HepG2 (cell line): ENCODE results near the gene CAMTA1. TPM values are rescaled to one million over a fixed set of nuclear protein-coding genes. Genes with fewer than 3 reads are reported as not detected.

Experiments used
- ATAC-seq: fragments of 200-7000 bp; cut with Tn5 transposase; 3 replicates; pipeline ENCODE4 v1.9.1; 2020; ENCODE audit warnings: mild to moderate bottlenecking, moderate library complexity
- BruUV-seq: library from RNA; stranded (reverse); fragments of 400-500 nt; replicated peaks from 2 replicates; lab custom pipeline; 2021; lab: Mats Ljungman, UMichigan
- CTCF ChIA-PET: fragments of 300-600 bp; formaldehyde crosslinking; extraction: SDS; loops from one replicate; lab custom pipeline; 2021; ENCODE audit warnings: low total read pairs, inconsistent platforms, low intra/inter-chr PET ratio; lab: Yijun Ruan, JAX
- POLR2A ChIA-PET: fragments of 350-600 bp; sonication (Branson Sonifier 250); formaldehyde crosslinking; loops from one replicate; lab custom pipeline; 2020; ENCODE audit warnings: antibody characterized with exemption, inconsistent platforms; lab: Yijun Ruan, JAX
- DNase-seq: peaks from one replicate; pipeline ENCODE4 v3.0.0-alpha.2; 2015; ENCODE audit warnings: low spot score
- FAIRE-seq: peaks from 3 replicates; lab custom pipeline; 2011; peaks lifted over from hg19 to GRCh38; lab: Jason Lieb, UNC
- H2AFZ ChIP-seq: one replicate; pipeline ENCODE4 v1.6.1; 2011; ENCODE audit warnings: low read length, inconsistent platforms
- H3K27ac ChIP-seq: fragments of 300-600 bp; 3 replicates; pipeline ENCODE4 v1.8.0; 2011; ENCODE audit warnings: mixed run types, mild to moderate bottlenecking, mixed read lengths, low read length, inconsistent platforms; ENCODE audit not compliant: insufficient read depth; ENCODE audit errors: extremely low read length
- H3K27me3 ChIP-seq, 2 experiments: fragments of 200-600 bp in 1 of 2; 2 replicates in 1 of 2; 3 replicates in 1 of 2; pipeline versions ENCODE4 v1.6.0 to v1.8.0; 2011; ENCODE audit warnings: low read length in 2 of 2, mild to moderate bottlenecking in 2 of 2, moderate library complexity in 2 of 2, inconsistent platforms in 1 of 2; ENCODE audit not compliant: insufficient read depth in 2 of 2, control insufficient read depth in 1 of 2
- H3K36me3 ChIP-seq, 2 experiments: fragments of 200-600 bp in 1 of 2; replicated peaks in 1 of 2; 2 replicates in 1 of 2; 3 replicates in 1 of 2; pipeline versions ENCODE4 v1.5.1 to v1.8.0; 2011; ENCODE audit warnings: low read length in 2 of 2, inconsistent platforms in 1 of 2; ENCODE audit not compliant: insufficient read depth in 2 of 2, control insufficient read depth in 1 of 2
- H3K4me1 ChIP-seq: 2 replicates; pipeline ENCODE4 v1.5.1; 2012; ENCODE audit warnings: low read length, inconsistent platforms; ENCODE audit not compliant: insufficient read depth
- H3K4me2 ChIP-seq: 2 replicates; pipeline ENCODE4 v1.6.0; 2011; ENCODE audit warnings: low read depth, low read length, inconsistent platforms
- H3K4me3 ChIP-seq, 3 experiments: fragments of 200-600 bp in 1 of 3; sonication (generic), shearing (Covaris generic) in 1 of 3; replicated peaks in 1 of 3; 2 replicates each; pipeline ENCODE4 v1.5.1; 2011 to 2016; ENCODE audit warnings: low read length in 3 of 3, inconsistent platforms in 2 of 3, low read depth in 2 of 3, mild to moderate bottlenecking in 2 of 3, control low read depth in 1 of 3, mixed read lengths in 1 of 3; ENCODE audit not compliant: insufficient read depth in 1 of 3
- H3K79me2 ChIP-seq: one replicate; pipeline ENCODE4 v1.6.1; 2011; ENCODE audit warnings: low read length, inconsistent platforms; ENCODE audit not compliant: insufficient read depth
- H3K9ac ChIP-seq: 2 replicates; pipeline ENCODE4 v1.6.0; 2011; ENCODE audit warnings: mild to moderate bottlenecking, low read depth, low read length, inconsistent platforms; ENCODE audit not compliant: insufficient read depth
- H3K9me3 ChIP-seq: 2 replicates; pipeline ENCODE4 v1.5.1; 2012; ENCODE audit warnings: mild to moderate bottlenecking, low read length
- H4K20me1 ChIP-seq: 2 replicates; pipeline ENCODE4 v1.6.0; 2011; ENCODE audit warnings: inconsistent platforms, mild to moderate bottlenecking, low read length, moderate library complexity; ENCODE audit not compliant: insufficient read depth
- CREB3 ChIP-seq: sonication (generic); formaldehyde crosslinking; IDR thresholded peaks from 2 replicates; pipeline ENCODE4 v1.5.0; 2020; ENCODE audit warnings: missing genetic modification reagents
- GRHL1 ChIP-seq: sonication (generic); formaldehyde crosslinking; conservative IDR thresholded peaks from 2 replicates; pipeline ENCODE4 v1.8.0; 2022; ENCODE audit warnings: missing genetic modification reagents
- IKZF4 ChIP-seq: sonication (generic); formaldehyde crosslinking; IDR thresholded peaks from 2 replicates; pipeline ENCODE4 v1.5.1; 2020; ENCODE audit warnings: borderline replicate concordance, mild to moderate bottlenecking, low read depth, missing genetic modification reagents; ENCODE audit errors: not compliant biosample characterization
- NR2F2 ChIP-seq: IDR thresholded peaks from 2 replicates; pipeline ENCODE4 v1.6.1; 2012; ENCODE audit warnings: low read depth, inconsistent platforms, borderline replicate concordance
- PHF20 ChIP-seq: sonication (generic); formaldehyde crosslinking; IDR thresholded peaks from 2 replicates; pipeline ENCODE4 v1.5.0; 2020; ENCODE audit warnings: mild to moderate bottlenecking, missing genetic modification reagents
- ZFP36 ChIP-seq: fragments of 150-350 bp; IDR thresholded peaks from 2 replicates; pipeline ENCODE4 v1.6.1; 2018; ENCODE audit warnings: borderline replicate concordance, low read length, low read depth; ENCODE audit not compliant: partially characterized antibody
- ZIK1 ChIP-seq: sonication (generic); formaldehyde crosslinking; IDR thresholded peaks from 2 replicates; pipeline ENCODE4 v1.5.0; 2020; ENCODE audit warnings: mild to moderate bottlenecking, low read depth, missing genetic modification reagents, borderline replicate concordance
- ZNF10 ChIP-seq: sonication (generic); formaldehyde crosslinking; IDR thresholded peaks from 2 replicates; pipeline ENCODE4 v1.4.0; 2020; ENCODE audit warnings: mild to moderate bottlenecking, low read depth, missing genetic modification reagents, borderline replicate concordance
- ZNF18 ChIP-seq: sonication (generic); formaldehyde crosslinking; IDR thresholded peaks from 2 replicates; pipeline ENCODE4 v1.8.0; 2022; ENCODE audit warnings: mild to moderate bottlenecking, missing genetic modification reagents; ENCODE audit not compliant: insufficient replicate concordance
- ZNF251 ChIP-seq: sonication (generic); formaldehyde crosslinking; IDR thresholded peaks from 2 replicates; pipeline ENCODE4 v1.9.0; 2021; ENCODE audit warnings: mild to moderate bottlenecking, missing genetic modification reagents
- WGBS: methylation state at CpG from one replicate; pipeline ENCODE4 v1.1.6; 2017; ENCODE audit warnings: low lambda C conversion rate; 5-methylcytosine and 5-hydroxymethylcytosine counted together
- in situ Hi-C: cut with HindIII; loops from 2 replicates; pipeline ENCODE4 v1.10.0; 2017; ENCODE audit warnings: low pct_unique_long_range_greater_than_20kb; ENCODE audit not compliant: extremely low pct_ligation_motif_present
- intact Hi-C: fragments of 100-400 bp; cut with micrococcal nuclease; formaldehyde crosslinking; loops from one replicate; pipeline ENCODE4 v1.10.0; 2022; ENCODE audit not compliant: unreplicated experiment
- polyA plus RNA-seq, 8 experiments: library from polyadenylated mRNA; depleted of rRNA in 3 of 8; stranded (reverse) in 7 of 8; unstranded in 1 of 8; fragments of >200 nt; fragmentation: Illumina TruSeq in 4 of 8; extraction: Trizol in 4 of 8; gene quantifications; 2 replicates each; pipeline versions ENCODE4 v1.2.1 to v1.2.3, GENCODE V29; 2011 to 2016; ENCODE audit warnings: low read depth in 4 of 8, missing spikeins in 1 of 8, mixed read lengths in 1 of 8; ENCODE audit not compliant: insufficient read depth in 1 of 8
- total RNA-seq, 5 experiments: library from RNA; depleted of rRNA; stranded (reverse); fragments of >200 nt; fragmentation: Illumina TruSeq; extraction: Trizol; gene quantifications; 2 replicates each; pipeline ENCODE4 v1.2.3, GENCODE V29; 2016; ENCODE audit warnings: low read depth in 1 of 5

The CAMTA1 gene
- total and polyA plus RNA-seq, 2 of the 13 experiments (the other 11 are each of a cell fraction or from before 2014, with no cell fraction given) = 25.0 to 36.4 TPM

- H4K20me1 ChIP-seq = no peaks in the 10 kb centered on the region; the same call in 1 of the 2 replicates
- H3K9me3 ChIP-seq = no peaks in the 10 kb centered on the region
- H2AFZ ChIP-seq = no peak overlapping the region
- ChIA-PET POLR2A (no interaction called here), CTCF (interaction anchor here (1.9 to 2.2 kb wide), 2 partner anchors 27 to 350 kb away, joined by 6 read pairs; no protein-coding TSS in a partner anchor)
- peaks cover 2 to 20% of the 10 kb centered on the region in 2 experiments; a peak in 2 of 5 replicates for H3K27me3 ChIP-seq
- H3K9ac ChIP-seq = no peak overlapping the region
- in situ Hi-C loops (loop anchor here (10.0 to 25.0 kb wide), 2 partner anchors 275 to 567 kb away; no protein-coding TSS in a partner anchor), intact Hi-C loops (loop anchor here (10.0 kb wide), 1 partner anchor 275 kb away; no protein-coding TSS in a partner anchor)
- whole genome bisulfite sequencing = 32% methylated on average over 16 of the region's 23 CpGs
- BruUV-seq = no TSS peak
- DNase-seq = no peak
- H3K27ac ChIP-seq = no peak overlapping the region
- no peak overlapping the region for H3K4me3 ChIP-seq
- no peaks in the 10 kb centered on the region for H3K4me1 ChIP-seq
- H3K36me3 ChIP-seq = no peaks in the 10 kb centered on the region
- H3K4me2 ChIP-seq = 0 out of 2 replicates have a peak overlapping the region, but pooled peaks have one; percentile 10
- TF ChIP-seq ZNF10 (CRISPR knock-in tag) (no peak), GRHL1 (no peak), CREB3 (CRISPR knock-in tag) (no peak), PHF20 (CRISPR knock-in tag) (no peak), IKZF4 (no peak), ZIK1 (CRISPR knock-in tag) (no peak), ZNF18 (no peak), ZFP36 (no peak), NR2F2 (no peak), ZNF251 (CRISPR knock-in tag) (no peak)
- peak; percentile 34; the same call in 2 of the 3 replicates for ATAC-seq
- no peaks in the 10 kb centered on the region for H3K79me2 ChIP-seq
- FAIRE-seq = no peak
Measured at GRCh38 chr1:7069931-7070330, 284.7 kb downstream of the CAMTA1 start.
